ENCODE results near the gene SYNGR3. TPM values are rescaled to one million over a fixed set of nuclear protein-coding genes. Genes with fewer than 3 reads are reported as not detected.
"Not testable (repeated sequence)": the region's sequence is repeated elsewhere in the genome, so short reads cannot be mapped to it uniquely, and the experiment has no call there.

SYNGR3 gene, protein sequence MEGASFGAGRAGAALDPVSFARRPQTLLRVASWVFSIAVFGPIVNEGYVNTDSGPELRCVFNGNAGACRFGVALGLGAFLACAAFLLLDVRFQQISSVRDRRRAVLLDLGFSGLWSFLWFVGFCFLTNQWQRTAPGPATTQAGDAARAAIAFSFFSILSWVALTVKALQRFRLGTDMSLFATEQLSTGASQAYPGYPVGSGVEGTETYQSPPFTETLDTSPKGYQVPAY
- polyA plus RNA-seq (ENCODE audit: insufficient read length): 2.1 TPM

GRCh38 chr16:1989209-1990100 is at the start of gene SYNGR3:
TSS of gene SYNGR3 (plus strand) at chr16:1989970. CDS start at chr16:1990103, 133 bp downstream.
- no peak for DNase-seq

DNA sequence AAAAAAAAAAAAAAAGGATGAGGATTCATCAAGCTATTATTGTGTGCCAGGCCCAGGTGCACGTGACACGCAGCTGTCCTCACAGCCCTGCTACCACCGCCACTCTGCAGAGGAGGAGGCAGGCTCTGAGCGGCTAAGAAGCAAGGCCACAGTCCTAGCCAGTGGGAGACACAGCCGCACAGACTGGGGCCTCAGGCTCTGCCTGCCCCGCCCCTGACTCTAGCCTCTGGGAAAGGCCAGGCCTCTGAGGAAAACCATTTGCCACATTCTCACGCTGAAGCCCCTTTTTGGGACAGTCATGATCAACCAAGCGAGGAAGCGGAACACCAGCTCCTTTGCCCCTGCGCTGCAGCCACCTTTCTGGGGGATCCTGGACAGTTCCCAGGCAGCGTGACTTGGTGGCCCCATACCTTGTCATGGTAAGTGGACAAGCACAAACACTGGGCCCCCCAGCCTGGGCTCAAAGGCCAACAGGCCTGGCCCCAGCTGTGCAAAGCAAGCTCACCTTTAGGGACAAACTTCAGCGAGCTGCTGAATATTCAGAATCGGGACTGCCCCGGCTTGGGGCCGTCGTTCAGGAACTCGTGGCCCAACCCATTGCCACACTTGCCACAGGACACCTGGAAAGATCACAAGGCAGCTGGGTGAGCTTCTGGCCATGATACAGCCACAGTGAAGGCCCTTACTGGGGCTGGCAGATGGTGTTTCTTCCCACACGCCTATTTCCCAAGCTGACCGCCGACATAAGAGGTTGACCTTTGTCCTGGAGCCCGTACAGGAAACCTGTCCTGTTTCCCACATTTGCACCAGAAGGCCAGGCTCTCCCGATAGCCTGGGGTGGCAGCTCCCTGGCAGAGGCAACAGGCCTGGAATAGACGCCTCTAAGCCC is 49.3 kb upstream of the SYNGR3 start:
- no peak for DNase-seq

- no peak for DNase-seq
Measured at GRCh38 chr16:1941162-1942046, 48.4 kb upstream of the SYNGR3 start.

GRCh38 chr16:1942047-1942809 is 47.5 kb upstream of the SYNGR3 start:
- no peak for DNase-seq

GRCh38 chr16:1942810-1943726 is 46.7 kb upstream of the SYNGR3 start, which contains the start of gene MSRB1:
TSS of gene MSRB1 (minus strand) at chr16:1943199. CDS start at chr16:1943156, 43 bp downstream.
- peak; percentile 98 for DNase-seq

GRCh38 chr16:1944612-1945199 is 45.1 kb upstream of the SYNGR3 start:
- DNase-seq: no peak

GRCh38 chr16:1945559-1946391 is 44.0 kb upstream of the SYNGR3 start:
- DNase-seq: no peak

DNA sequence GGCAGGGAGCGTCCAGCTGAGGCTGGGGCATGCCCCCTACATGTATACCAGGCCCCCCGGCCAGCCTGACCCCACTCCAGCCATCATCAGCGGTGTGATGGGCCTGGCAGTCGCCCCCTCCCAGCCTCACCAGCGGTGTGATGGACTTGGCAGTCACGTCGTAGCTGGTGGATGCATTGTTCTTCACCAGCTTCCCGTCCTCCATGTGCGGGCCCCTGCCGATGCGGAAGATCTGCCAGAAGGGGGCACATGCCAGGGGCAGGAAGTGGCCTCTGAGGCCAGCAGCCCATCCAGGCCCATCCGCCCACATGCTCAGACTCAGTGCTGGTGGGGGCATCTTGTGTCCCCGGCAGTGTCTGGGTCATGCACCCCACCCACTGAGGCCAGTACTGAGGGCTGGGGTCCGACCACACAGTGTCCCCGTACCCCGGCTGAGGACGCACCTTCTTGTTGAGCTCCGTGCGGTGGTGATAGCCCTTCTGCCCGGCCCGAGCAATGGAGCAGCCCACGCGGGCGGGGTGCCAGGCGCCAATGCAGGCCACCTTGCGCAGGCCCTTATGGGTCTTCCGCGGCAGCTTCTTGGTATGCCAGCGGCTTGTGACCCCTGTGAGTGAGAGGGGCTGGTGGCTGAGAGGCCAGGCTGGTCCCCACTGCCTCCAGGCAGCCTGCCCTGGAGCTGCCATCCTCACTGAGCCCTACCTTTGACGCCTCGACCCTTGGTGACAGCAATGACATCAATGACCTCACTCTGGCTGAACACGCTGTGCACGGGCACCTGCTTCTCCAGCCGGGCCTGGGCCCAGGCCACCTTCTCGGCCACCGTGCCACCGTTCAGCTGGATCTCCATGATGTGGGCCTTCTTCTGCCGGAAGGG is 43.0 kb upstream of the SYNGR3 start:
- no peak for DNase-seq

GRCh38 chr16:1947369-1947670 is 42.5 kb upstream of the SYNGR3 start:
- DNase-seq: no peak

- DNase-seq: no peak
Measured at GRCh38 chr16:1949507-1949906, 40.3 kb upstream of the SYNGR3 start.

DNA sequence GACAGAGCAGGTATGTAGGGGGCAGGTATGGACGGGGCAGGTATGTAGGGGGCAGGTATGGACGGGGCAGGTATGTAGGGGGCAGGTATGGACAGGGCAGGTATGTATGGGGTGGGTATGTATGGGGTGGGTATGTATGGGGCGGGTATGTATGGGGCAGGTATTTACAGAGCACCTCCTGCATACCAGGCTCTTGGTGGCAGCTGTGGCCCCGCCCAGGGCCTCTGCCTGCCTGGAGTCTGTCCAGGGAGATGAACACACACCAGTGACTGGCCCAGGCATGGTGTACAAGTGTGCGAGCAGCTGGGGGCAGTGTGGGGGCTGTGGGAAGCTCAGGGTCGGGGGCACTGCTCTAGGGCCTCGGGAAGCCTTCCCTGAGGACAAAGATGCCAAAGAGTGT is 39.7 kb upstream of the SYNGR3 start:
- DNase-seq: no peak

GRCh38 chr16:1950559-1950958 is 39.2 kb upstream of the SYNGR3 start:
- no peak for DNase-seq

GRCh38 chr16:1953734-1954133 is 36.0 kb upstream of the SYNGR3 start:
- no peak for DNase-seq

- DNase-seq: not testable (repeated sequence)
Measured at GRCh38 chr16:1957434-1958142, 32.2 kb upstream of the SYNGR3 start.

- not testable (repeated sequence) for DNase-seq
Measured at GRCh38 chr16:1958143-1958491, 31.7 kb upstream of the SYNGR3 start.

GRCh38 chr16:1958715-1959268 is 31.0 kb upstream of the SYNGR3 start:
- no peak for DNase-seq

Measured in hindlimb muscle (tissue), 1 donor.